NOMO-1 treated with dmso at 0.1 percent for 144 hours (cell line): ENCODE measurements around the gene EME1.
"Not testable (repeated sequence)": the region's sequence is repeated elsewhere in the genome, so short reads cannot be mapped to it uniquely, and the experiment has no call there.

Experiments
- DNase-seq: peaks from one replicate; lab custom pipeline; 2025; ENCODE audit not compliant: unreplicated experiment; lab: John Stamatoyannopoulos, UW

EME1 gene, protein sequence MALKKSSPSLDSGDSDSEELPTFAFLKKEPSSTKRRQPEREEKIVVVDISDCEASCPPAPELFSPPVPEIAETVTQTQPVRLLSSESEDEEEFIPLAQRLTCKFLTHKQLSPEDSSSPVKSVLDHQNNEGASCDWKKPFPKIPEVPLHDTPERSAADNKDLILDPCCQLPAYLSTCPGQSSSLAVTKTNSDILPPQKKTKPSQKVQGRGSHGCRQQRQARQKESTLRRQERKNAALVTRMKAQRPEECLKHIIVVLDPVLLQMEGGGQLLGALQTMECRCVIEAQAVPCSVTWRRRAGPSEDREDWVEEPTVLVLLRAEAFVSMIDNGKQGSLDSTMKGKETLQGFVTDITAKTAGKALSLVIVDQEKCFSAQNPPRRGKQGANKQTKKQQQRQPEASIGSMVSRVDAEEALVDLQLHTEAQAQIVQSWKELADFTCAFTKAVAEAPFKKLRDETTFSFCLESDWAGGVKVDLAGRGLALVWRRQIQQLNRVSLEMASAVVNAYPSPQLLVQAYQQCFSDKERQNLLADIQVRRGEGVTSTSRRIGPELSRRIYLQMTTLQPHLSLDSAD

DNA sequence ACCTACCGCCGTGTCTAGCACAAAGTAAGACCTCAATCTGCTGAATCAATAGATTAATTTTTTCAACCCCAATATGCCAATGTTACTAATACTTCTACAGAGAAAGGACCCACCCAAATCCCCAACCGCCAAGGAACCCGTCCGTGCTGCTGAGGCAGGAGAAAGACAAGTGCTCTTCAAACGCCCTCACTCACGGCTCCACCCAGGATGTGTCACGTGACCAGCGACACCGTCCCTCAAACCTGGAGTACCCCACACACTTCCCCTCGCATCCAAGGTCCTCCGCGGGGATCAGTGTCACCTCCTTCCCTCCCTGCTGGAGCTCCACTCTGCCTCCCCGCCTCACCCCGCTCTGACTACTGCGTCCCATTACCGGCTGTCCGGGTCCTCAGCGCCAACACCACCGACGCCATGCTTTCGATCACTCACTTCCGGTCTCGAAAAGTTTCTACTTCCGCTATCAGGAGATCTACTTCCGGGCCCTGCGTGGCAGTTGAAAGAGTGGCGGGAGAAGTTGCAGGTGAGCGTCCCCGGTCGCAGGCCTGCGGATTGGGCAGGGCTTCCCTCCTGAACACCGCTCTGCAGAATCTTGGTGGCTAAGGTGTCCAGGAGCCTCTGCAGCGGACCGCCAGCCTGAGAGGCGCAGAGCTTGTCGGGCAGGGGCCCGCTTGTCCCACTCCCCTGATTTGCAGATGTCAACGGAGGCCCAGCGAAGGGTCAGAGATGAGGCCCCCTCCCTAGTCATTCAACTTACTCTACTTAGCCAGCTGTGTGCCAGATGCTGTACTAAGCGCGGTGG is at the start of gene EME1, which contains the start of gene MRPL27:
TSS of gene EME1 (plus strand) at position 472 of the 799 bp plus-strand sequence. CDS start 1,980 bp downstream, outside the sequence.
TSS of gene MRPL27 (minus strand) at position 427 of the 799 bp plus-strand sequence. CDS start at position 413, 14 bp downstream.
- DNase-seq: peak; percentile 96

DNA sequence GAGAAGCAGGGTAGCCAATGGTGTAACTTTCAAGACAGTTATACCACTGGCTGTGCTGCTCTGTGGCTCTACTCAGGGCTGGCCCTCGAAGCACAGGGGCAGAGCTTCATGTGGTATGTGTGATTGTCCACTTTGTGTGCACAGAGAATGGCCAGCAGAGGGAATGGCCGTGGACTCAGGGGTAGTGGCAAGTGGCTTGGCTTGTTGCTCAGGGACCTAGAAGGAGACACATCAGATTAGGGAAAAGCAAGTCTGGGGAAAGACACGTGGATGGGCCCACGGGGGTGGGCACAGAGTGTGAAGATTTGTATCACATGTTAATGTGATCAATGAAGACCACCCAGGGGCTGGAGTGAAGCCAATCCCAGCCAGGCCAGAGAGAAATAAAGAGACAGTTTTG is 47.1 kb upstream of the EME1 start:
- DNase-seq: no peak

GRCh38 chr17:50326831-50327364 is 46.1 kb upstream of the EME1 start:
- DNase-seq: no peak

DNA sequence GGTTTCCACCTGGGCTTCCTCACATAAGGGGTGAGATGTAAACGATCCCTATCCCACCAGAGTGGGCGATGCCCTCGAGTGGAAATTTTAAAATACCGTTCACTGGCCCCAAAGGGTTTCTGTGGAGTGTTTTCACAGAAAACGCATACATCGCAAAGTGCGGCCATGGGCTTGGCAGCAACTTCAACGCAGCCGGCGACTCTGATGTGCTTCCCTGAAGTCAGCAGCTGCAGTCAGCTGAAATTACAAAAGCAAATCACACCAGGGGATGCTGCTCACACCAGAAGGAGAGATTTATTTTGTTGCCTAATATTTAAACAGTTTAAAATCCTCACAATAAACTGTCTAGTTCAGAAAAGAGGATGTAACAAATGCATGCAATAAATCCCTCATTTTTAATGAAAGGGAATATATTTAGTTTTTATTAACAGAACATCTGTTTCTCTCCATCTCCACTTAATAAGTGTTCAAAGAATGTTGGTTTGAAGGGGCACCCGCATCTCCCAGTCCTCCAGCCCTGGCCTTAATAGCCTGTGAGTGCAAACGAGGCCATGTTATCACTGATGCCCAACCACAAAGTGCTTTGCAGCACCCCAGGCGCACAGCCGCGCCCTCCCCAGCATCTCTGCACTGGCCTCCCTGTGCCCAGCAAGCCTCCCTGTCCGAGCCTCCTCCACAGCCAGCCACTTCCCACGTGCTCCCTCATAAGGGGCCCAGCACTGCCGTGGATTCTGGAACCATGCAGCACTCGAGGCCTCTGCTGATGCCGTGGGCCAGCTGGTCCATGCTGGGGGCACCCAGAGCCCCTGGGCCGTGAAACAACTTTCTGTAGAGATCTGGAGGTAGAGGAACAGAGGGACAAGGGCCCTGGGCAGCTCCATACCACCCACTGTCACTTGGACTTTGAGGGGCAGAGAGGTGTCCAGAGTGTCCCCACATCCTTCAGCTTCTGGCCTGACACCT is 44.4 kb upstream of the EME1 start:
- DNase-seq: no peak

GRCh38 chr17:50329716-50330115 is 43.3 kb upstream of the EME1 start:
- no peak for DNase-seq

GRCh38 chr17:50330151-50330775 is 42.8 kb upstream of the EME1 start:
- DNase-seq: no peak

GRCh38 chr17:50331085-50331791 is 41.8 kb upstream of the EME1 start:
- DNase-seq: no peak

DNA sequence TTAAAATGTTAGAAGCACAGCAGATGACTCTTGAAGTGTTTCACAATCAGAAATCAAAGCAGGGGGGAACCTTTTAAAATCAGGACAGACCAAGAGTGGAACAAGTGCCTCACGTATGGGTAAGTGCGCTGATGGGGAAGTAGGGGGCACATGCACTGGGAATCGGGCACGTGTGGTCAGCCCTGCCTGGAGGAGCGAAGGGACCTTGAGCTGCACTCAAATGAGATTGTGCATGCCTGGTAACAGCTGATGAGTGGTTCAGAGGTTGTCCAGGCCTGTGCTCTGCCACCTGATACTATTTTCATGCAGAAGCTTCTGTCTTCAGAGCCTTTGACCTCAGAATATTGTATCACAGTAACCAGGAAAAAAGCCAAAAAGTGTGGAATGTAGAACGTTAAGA is 40.8 kb upstream of the EME1 start:
- DNase-seq: peak; percentile 2

DNA sequence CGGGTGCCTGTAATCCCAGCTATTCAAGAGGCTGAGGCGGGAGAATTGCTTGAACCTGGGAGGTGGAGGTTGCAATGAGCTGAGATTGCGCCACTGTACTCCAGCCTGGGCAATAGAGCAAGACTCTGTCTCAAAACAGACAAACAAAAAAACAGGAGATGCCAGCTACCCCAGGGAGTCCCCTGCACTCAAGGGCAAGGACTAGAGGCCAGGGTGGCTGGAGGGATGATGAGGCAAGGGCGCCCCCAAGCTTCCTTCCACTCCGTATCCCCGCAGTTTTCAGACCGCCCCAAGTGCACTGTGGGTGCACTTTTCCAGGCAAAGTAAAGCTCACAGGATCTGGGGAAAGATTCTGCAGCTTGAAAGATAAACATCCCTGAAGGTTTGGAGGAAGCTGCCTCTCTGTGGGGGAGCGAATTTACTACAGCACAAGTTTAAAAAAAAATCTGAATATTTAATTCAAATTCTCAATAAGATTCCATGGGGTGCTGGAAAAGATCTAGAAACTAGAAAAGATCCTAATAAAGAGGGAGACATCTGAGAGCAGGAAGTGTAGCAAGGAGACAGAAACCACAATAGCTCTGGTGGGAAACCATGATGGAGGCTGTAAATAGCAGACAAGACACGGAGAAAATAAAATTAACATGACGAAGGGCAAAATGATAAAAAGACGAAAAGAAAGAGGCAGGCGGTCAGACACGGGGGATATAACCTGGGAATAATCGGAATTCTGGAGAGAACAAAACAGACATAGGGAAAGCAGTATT is 39.6 kb upstream of the EME1 start:
- DNase-seq: not testable (repeated sequence)

DNA sequence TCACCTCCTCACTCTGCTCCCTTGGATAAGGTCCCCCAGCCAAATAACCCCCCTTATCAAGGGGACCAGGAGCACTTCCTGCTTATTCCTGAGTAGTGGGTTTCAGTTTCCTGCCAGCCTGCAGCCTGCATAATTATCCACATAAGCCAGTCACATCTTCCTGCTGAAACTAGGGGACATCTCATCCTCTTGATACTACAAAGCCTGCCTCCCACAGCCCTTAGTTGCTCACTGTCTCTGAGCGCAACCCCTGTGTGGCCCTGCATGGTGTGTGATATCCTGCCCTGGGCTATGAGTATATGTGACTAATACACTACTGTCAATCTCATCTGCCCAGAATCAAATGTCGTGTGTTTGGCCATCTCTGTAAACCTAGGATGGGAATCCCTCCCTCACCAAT is 35.1 kb upstream of the EME1 start:
- DNase-seq: no peak

DNA sequence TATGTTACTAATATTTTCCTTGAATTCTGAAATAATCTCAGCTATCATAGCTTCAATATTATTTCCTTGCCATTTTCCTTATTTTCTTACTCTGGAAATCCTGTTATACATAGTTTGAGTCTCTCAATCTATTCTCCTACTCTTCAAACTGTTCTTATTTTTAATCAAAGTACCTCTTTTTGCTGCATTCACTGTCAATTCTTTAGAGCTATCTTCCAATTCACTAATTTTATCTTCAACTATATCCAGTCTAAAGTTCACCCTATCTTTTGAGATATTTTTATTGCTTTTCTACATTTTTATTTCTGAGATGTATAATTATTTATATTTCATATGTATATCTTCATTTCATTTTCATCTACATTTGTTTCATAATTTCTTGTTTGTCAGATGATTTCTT is 34.4 kb upstream of the EME1 start:
- no peak for DNase-seq

DNA sequence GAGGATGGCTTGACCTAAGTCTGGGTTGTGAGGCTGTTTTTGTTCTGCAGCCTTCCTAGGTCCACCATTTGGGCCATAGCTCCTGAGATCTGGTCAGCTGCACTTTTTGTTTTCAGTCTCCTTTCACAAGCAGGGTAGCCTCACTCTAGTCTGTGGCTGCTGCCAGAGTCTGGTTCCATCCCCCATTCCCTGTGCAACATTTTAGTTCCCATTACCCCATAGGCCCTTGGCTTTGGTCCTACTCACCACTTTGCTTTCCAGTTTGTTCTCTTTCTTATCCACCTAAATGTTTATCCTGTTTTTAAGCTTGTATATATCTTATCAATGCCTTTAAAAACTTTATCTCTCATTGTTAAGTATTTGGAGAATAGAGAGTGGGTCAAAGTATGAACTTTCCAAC is 33.6 kb upstream of the EME1 start:
- DNase-seq: no peak

DNA sequence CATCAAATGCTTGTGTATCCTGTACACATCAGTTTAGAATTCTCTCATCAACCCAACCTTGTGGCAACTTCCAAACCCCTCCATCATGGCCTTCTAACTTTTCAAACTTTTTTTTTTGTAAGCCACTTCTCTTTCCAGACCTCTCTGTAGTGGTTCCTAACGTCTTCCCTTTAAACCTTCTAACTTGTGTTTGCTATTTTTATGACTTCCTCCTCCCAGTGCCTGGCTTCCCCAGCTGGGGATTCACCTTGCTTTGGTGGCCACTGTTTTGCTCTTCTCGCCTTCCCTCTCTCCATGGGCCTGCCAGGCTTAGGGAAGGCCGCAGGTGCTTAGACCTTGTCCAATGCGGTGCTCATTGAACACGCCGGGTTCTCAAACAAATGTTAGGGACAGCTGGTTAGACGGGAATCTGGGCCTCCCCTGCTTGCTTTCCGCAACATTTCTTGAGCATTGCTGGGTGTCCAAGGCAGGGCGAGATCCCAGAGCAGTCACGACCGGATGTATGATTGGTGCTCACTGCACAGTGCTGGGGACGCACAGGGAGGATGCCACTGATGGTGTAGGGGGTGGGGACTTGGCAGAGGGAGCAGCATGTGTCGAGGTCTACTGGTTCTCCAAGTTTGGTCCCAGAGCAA is 28.2 kb upstream of the EME1 start:
- DNase-seq: peak; percentile 18

DNA sequence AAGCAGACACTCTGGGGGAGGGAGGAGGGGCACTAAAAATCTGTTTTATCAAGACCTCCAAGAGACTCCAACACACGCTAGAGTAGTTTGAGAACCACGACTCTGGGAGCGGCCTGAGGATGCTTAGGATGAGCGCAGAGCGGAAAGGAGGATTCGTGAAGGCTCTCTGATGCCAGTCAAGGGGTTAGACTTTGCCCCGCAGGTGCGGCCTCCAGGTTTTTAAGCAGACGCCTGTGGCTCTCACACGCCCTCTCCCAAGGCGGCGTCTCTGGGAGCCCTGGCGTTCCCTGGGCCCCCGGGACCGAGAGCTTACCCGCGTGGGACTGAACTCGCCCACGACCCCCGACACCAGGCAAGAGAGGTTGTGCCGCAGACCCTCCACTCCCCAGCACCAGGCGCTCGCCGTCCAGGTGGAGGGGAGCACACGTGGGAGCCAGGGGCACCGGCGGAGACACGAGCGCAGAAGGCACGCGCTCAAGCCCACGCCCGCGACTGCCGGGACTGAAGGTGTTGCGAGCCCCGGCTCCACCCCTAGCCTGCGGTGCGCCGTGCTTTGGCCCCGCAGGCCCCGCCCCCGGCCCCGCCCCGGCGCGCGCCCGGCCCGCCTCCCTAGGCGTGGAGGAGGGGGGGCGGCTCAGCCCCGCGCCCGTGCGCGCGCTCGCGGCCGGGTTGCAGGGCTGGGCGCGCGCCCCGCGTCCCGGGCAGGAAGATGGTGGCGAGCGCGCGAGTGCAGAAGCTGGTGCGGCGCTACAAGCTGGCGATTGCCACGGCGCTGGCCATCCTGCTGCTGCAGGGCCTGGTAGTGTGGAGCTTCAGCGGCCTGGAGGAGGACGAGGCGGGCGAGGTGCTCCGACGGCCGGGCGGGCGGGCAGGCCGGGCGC is 27.4 kb upstream of the EME1 start, which contains the start of gene XYLT2:
TSS of gene XYLT2 (plus strand) at position 695 of the 881 bp plus-strand sequence. CDS start at position 710, 15 bp downstream.
- DNase-seq: peak; percentile 71

DNA sequence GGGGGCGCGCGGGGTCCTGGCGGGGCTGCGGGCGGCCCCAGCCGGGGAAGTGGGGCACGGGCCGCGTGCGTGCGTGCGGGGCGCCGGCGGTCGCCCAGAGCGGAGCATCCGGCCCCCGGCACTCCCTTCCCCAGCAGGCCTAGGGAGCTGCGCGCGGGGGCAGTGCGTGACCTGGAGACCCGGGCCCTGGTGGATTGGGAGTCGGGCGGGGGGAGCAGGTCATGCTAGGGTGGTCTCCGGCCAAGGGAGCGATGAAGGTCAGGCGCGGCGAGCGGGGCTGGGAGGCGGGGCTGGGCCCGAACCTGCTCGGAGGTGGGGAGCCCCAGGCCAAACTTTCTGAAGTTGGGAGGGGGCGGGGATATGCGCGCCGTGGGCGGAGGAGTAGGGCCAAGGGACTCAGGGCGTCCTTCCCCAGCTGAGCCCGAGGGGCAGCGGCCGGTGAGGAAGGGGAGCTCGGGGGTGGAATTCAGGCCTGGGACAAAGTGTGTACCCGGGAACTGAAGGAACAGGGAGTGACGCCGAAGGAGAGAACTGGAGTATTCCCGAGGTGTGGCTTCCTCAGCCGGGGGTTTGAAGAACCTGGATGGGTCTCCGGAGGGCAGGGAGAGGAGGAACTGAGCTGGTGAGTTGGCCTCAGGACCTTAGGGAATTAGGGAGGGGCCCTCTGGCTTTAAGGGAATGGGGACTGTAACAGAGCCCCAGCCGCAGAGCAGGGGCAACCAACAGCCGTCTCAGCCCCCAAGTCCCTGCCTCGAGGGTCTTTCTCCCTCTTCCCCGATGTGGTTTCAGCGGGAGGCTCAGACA is 26.5 kb upstream of the EME1 start:
- peak; percentile 16 for DNase-seq
